HuH-7.5 (cell line): Measurements from ENCODE around the gene ATL2.

ENCODE experiments used
- DNase-seq: peaks from one replicate; pipeline ENCODE4 v3.0.0; 2011; ENCODE audit warnings: low spot score

The ATL2 gene

GRCh38 chr2:38248255-38248654, 128.8 kb downstream of the ATL2 start:
- no peak for DNase-seq

- DNase-seq: no peak
Observed at GRCh38 chr2:38246105-38246504, 131.0 kb downstream of the ATL2 start.

GRCh38 chr2:38245114-38245641, 131.9 kb downstream of the ATL2 start:
- no peak for DNase-seq

GRCh38 chr2:38244301-38244700, 132.8 kb downstream of the ATL2 start:
- DNase-seq: no peak
